Right atrium auricular region (tissue), 2 donors: ENCODE measurements around the gene UNC50. TPM values are rescaled to one million over a fixed set of nuclear protein-coding genes. Genes with fewer than 3 reads are reported as not detected.

Experiments used
- DNase-seq: peaks from one replicate; pipeline ENCODE4 v3.0.0-alpha.2; 2019; ENCODE audit warnings: low spot score
- H3K27ac ChIP-seq, 2 donors: fragments of 200-600 bp; sonication (generic); 1 replicate in 1 of 2; 2 replicates in 1 of 2; pipeline ENCODE4 v1.5.1; 2016 to 2019
- H3K27me3 ChIP-seq, 2 donors: fragments of 200-600 bp; sonication (generic); one replicate each; pipeline versions ENCODE4 v1.5.1 to v1.6.0; 2017 to 2019
- H3K36me3 ChIP-seq: fragments of 200-600 bp; sonication (generic); one replicate; pipeline ENCODE4 v1.5.1; 2016
- H3K4me1 ChIP-seq, 2 donors: fragments of 200-600 bp; sonication (generic); one replicate each; pipeline versions ENCODE4 v1.5.1 to v1.6.0; 2017 to 2019
- H3K4me3 ChIP-seq, 2 donors: fragments of 200-600 bp; sonication (generic); 1 replicate in 1 of 2; 2 replicates in 1 of 2; pipeline ENCODE4 v1.5.1; 2017 to 2019; ENCODE audit warnings: mild to moderate bottlenecking in 1 of 2, moderate library complexity in 1 of 2
- H3K9me3 ChIP-seq, 2 donors: fragments of 200-600 bp; sonication (generic); one replicate each; pipeline ENCODE4 v1.5.1; 2019
- CTCF ChIP-seq, 2 donors: fragments of 200-600 bp; sonication (generic); IDR thresholded peaks; one replicate each; pipeline ENCODE4 v1.5.1; 2019; ENCODE audit warnings: antibody characterized with exemption in 2 of 2
- total RNA-seq, 2 donors: library from RNA; depleted of rRNA; stranded (reverse); fragments of >200 nt; gene quantifications; one replicate each; pipeline ENCODE4 v1.1.0, GENCODE V29; 2016

Gene UNC50
- total RNA-seq, 2 donors from 2014 or later, result 30.4 to 35.3 TPM

GRCh38 chr2:98615481-98615880, 7.1 kb downstream of the UNC50 start:
- H3K27me3 ChIP-seq, result no peaks in the 10 kb centered on the region
- no peak overlapping the region for H3K4me3 ChIP-seq
- no peaks in the 10 kb centered on the region for H3K9me3 ChIP-seq
- H3K27ac ChIP-seq, result no peak overlapping the region
- TF ChIP-seq CTCF (IDR thresholded peaks at IDR 0.05), result no peak
- peaks cover 0 to 14% of the 10 kb centered on the region in 2 donors for H3K4me1 ChIP-seq
- peaks cover 79% of the 10 kb centered on the region for H3K36me3 ChIP-seq
- DNase-seq, result no peak

GRCh38 chr2:98617149-98617548, 8.8 kb downstream of the UNC50 start:
- DNase-seq, result no peak
- TF ChIP-seq CTCF (IDR thresholded peaks at IDR 0.05), result no peak
- H3K36me3 ChIP-seq, result peaks cover 70% of the 10 kb centered on the region

GRCh38 chr2:98623657-98624056, 15.3 kb downstream of the UNC50 start:
- no peak for DNase-seq
- peaks cover 16% of the 10 kb centered on the region for H3K36me3 ChIP-seq
- no peak overlapping the region for H3K27ac ChIP-seq
- H3K4me3 ChIP-seq, result no peak overlapping the region
- H3K9me3 ChIP-seq, result no peaks in the 10 kb centered on the region
- H3K27me3 ChIP-seq, result no peaks in the 10 kb centered on the region
- no peaks in the 10 kb centered on the region for H3K4me1 ChIP-seq
- no peak for TF ChIP-seq CTCF (IDR thresholded peaks at IDR 0.05)

More at GRCh38 chr2:98617149-98617548, 8.8 kb downstream of the UNC50 start:
- no peak overlapping the region for H3K27ac ChIP-seq
- H3K27me3 ChIP-seq, result no peaks in the 10 kb centered on the region
- H3K4me3 ChIP-seq, result no peak overlapping the region
- H3K4me1 ChIP-seq, result no peaks in the 10 kb centered on the region
- no peaks in the 10 kb centered on the region for H3K9me3 ChIP-seq

GRCh38 chr2:98632351-98632750, 24.0 kb downstream of the UNC50 start:
- Histone ChIP-seq H3K9me3 (no peaks in the 10 kb centered on the region), H3K27ac (no peak overlapping the region), H3K36me3 (peaks cover 39% of the 10 kb centered on the region), H3K4me1 (no peaks in the 10 kb centered on the region), H3K4me3 (no peak overlapping the region), H3K27me3 (no peaks in the 10 kb centered on the region)
- TF ChIP-seq CTCF (IDR thresholded peaks at IDR 0.05), result no peak
- no peak for DNase-seq

- H3K36me3 ChIP-seq, result peaks cover 39% of the 10 kb centered on the region
- no peak overlapping the region for H3K27ac ChIP-seq
- DNase-seq, result no peak
- no peak for TF ChIP-seq CTCF (IDR thresholded peaks at IDR 0.05)
- no peaks in the 10 kb centered on the region for H3K27me3 ChIP-seq
- no peaks in the 10 kb centered on the region for H3K9me3 ChIP-seq
- H3K4me1 ChIP-seq, result no peaks in the 10 kb centered on the region
- no peak overlapping the region for H3K4me3 ChIP-seq
These were observed 26.2 kb downstream of the UNC50 start for GRCh38 chr2:98634406-98635092.
